ENCODE data around the gene C16orf87.

- TF ChIP-seq, protein P1, sequence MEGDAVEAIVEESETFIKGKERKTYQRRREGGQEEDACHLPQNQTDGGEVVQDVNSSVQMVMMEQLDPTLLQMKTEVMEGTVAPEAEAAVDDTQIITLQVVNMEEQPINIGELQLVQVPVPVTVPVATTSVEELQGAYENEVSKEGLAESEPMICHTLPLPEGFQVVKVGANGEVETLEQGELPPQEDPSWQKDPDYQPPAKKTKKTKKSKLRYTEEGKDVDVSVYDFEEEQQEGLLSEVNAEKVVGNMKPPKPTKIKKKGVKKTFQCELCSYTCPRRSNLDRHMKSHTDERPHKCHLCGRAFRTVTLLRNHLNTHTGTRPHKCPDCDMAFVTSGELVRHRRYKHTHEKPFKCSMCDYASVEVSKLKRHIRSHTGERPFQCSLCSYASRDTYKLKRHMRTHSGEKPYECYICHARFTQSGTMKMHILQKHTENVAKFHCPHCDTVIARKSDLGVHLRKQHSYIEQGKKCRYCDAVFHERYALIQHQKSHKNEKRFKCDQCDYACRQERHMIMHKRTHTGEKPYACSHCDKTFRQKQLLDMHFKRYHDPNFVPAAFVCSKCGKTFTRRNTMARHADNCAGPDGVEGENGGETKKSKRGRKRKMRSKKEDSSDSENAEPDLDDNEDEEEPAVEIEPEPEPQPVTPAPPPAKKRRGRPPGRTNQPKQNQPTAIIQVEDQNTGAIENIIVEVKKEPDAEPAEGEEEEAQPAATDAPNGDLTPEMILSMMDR (IDR thresholded peaks at IDR 0.05): no peak
- TF ChIP-seq EZH2 (IDR thresholded peaks at IDR 0.05; ENCODE audit: borderline replicate concordance, insufficient read depth, low read depth, low read length, poor library complexity, severe bottlenecking): no peak
Measured at GRCh38 chr16:46866286-46866685, 35.3 kb upstream of the C16orf87 start.

Data from B cell (primary cell).